ENCODE results near the gene IQCE. TPM values are rescaled to one million over a fixed set of nuclear protein-coding genes. Genes with fewer than 3 reads are reported as not detected.

Gene IQCE
- total and polyA plus RNA-seq, 2 experiments from 2014 or later = 11.8 to 13.3 TPM

- H3K9me2 ChIP-seq (replicated peaks; ENCODE audit: insufficient read depth) = no peaks in the 10 kb centered on the region
- H3K36me3 ChIP-seq (replicated peaks; ENCODE audit: insufficient read depth, low read depth) = no peaks in the 10 kb centered on the region
- peak overlapping the region; percentile 78 for H3K27ac ChIP-seq
- peaks cover 10% of the 10 kb centered on the region for H3K4me1 ChIP-seq (ENCODE audit: insufficient read depth)
- H3K4me3 ChIP-seq = no peak overlapping the region
- TF ChIP-seq EZH2 (IDR thresholded peaks at IDR 0.05; ENCODE audit: borderline replicate concordance) (no peak), EZH2phosphoT487 (IDR thresholded peaks at IDR 0.05; ENCODE audit: low read depth, severe bottlenecking, unreplicated experiment) (no peak), CTCF (IDR thresholded peaks at IDR 0.05; ENCODE audit: poor library complexity) (no peak)
- DNase-seq (ENCODE audit: low spot score) = peak; percentile 49
- H3K79me2 ChIP-seq = peaks cover 9% of the 10 kb centered on the region
- peak overlapping the region; percentile 47 for H3K4me2 ChIP-seq
- no peaks in the 10 kb centered on the region for H4K20me1 ChIP-seq (ENCODE audit: insufficient read depth, poor library complexity, severe bottlenecking)
- H3K9me3 ChIP-seq (ENCODE audit: low read depth) = no peaks in the 10 kb centered on the region
- 69% methylated on average over 22 of the region's 22 CpGs for WGBS (ENCODE audit: low lambda C conversion rate, missing lambda C conversion rate)
- no peak overlapping the region for H2AFZ ChIP-seq
- no peaks in the 10 kb centered on the region for H3K27me3 ChIP-seq
Observed at GRCh38 chr7:2572101-2572842, 13.5 kb downstream of the IQCE start.

- no peaks in the 10 kb centered on the region for H3K27me3 ChIP-seq
- no peak for TF ChIP-seq EZH2phosphoT487 (IDR thresholded peaks at IDR 0.05; ENCODE audit: low read depth, severe bottlenecking, unreplicated experiment)
- TF ChIP-seq CTCF (IDR thresholded peaks at IDR 0.05; ENCODE audit: poor library complexity) = no peak
- no peak for TF ChIP-seq EZH2 (IDR thresholded peaks at IDR 0.05; ENCODE audit: borderline replicate concordance)
- no peak for DNase-seq (ENCODE audit: low spot score)
- H3K4me3 ChIP-seq = no peak overlapping the region
- H2AFZ ChIP-seq = no peak overlapping the region
- H3K4me1 ChIP-seq (ENCODE audit: insufficient read depth) = peaks cover 10% of the 10 kb centered on the region
- H3K9me2 ChIP-seq (replicated peaks; ENCODE audit: insufficient read depth) = no peaks in the 10 kb centered on the region
- peaks cover 8% of the 10 kb centered on the region for H3K79me2 ChIP-seq
- no peak overlapping the region for H3K27ac ChIP-seq
- no peaks in the 10 kb centered on the region for H3K36me3 ChIP-seq (replicated peaks; ENCODE audit: insufficient read depth, low read depth)
- H3K4me2 ChIP-seq = no peak overlapping the region
- no peaks in the 10 kb centered on the region for H3K9me3 ChIP-seq (ENCODE audit: low read depth)
- WGBS (ENCODE audit: low lambda C conversion rate, missing lambda C conversion rate) = 97% methylated on average over 9 of the region's 9 CpGs
- H4K20me1 ChIP-seq (ENCODE audit: insufficient read depth, poor library complexity, severe bottlenecking) = no peaks in the 10 kb centered on the region
Observed at GRCh38 chr7:2573761-2574160, 15.0 kb downstream of the IQCE start.

GRCh38 chr7:2575046-2575732, 16.4 kb downstream of the IQCE start:
- no peak for TF ChIP-seq CTCF (IDR thresholded peaks at IDR 0.05; ENCODE audit: poor library complexity)
- no peak for TF ChIP-seq EZH2phosphoT487 (IDR thresholded peaks at IDR 0.05; ENCODE audit: low read depth, severe bottlenecking, unreplicated experiment)
- TF ChIP-seq EZH2 (IDR thresholded peaks at IDR 0.05; ENCODE audit: borderline replicate concordance) = no peak
- DNase-seq (ENCODE audit: low spot score) = no peak
- Histone ChIP-seq H3K9me3 (ENCODE audit: low read depth) (no peaks in the 10 kb centered on the region), H3K9me2 (replicated peaks; ENCODE audit: insufficient read depth) (no peaks in the 10 kb centered on the region), H3K4me2 (no peak overlapping the region), H3K27ac (no peak overlapping the region), H4K20me1 (ENCODE audit: insufficient read depth, poor library complexity, severe bottlenecking) (no peaks in the 10 kb centered on the region), H3K4me1 (ENCODE audit: insufficient read depth) (peaks cover 10% of the 10 kb centered on the region), H2AFZ (no peak overlapping the region), H3K27me3 (no peaks in the 10 kb centered on the region), H3K36me3 (replicated peaks; ENCODE audit: insufficient read depth, low read depth) (no peaks in the 10 kb centered on the region), H3K4me3 (no peak overlapping the region), H3K79me2 (no peaks in the 10 kb centered on the region)
- 93% methylated on average over 21 of the region's 21 CpGs for WGBS (ENCODE audit: low lambda C conversion rate, missing lambda C conversion rate)
